ENCODE results near the gene FAM89A. TPM values are rescaled to one million over a fixed set of nuclear protein-coding genes. Genes with fewer than 3 reads are reported as not detected.

Gene FAM89A
- total RNA-seq, 1 experiment from 2014 or later: 1.5 TPM

DNA sequence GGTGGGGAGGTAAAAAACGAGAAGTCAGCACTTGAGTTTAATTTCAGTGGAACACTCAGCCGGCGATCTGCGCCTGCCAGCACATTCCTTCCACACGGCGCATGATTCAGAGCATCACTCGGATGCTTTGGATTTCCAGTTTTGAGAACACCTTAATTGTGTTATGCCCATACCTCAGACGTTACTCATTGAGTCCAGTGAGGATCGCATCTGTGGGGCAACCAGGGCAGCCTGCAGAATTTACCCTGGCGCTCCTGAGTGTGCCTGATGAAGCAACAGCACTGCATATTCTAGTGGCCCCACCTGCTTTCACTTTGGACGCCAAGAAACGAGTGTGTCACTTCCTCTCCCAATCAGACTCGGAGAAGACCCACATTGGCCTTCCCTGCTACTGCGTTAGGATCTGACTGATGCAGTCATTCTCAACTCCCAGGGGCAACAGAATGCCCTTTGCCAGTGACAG is 19.9 kb downstream of the FAM89A start:
- H2BK120ac ChIP-seq (ENCODE audit: low read depth, low read length, poor library complexity, severe bottlenecking): no peak overlapping the region
- H2BK12ac ChIP-seq (ENCODE audit: insufficient read length, low read depth, low read length): no peak overlapping the region
- H3K4me1 ChIP-seq (ENCODE audit: insufficient read depth, low read length): peaks cover 12% of the 10 kb centered on the region; the same call in 1 of the 2 replicates
- Mint-ChIP-seq H3K27ac (no peak overlapping the region), H3K4me1 (peaks cover 15 to 27% of the 10 kb centered on the region in 2 experiments), H3K36me3 (ENCODE audit: insufficient read depth in 1 of 3, low read depth in 3 of 3) (no peaks in the 10 kb centered on the region; a peak in 1 of 7 replicates), H3K4me3 (no peak overlapping the region; a peak in 2 of 5 replicates), H3K27me3 (ENCODE audit: low read depth) (peaks cover 78% of the 10 kb centered on the region), H3K9me3 (no peaks in the 10 kb centered on the region)
- no peak overlapping the region for H2AK5ac ChIP-seq (ENCODE audit: insufficient read length, low read length)
- no peaks in the 10 kb centered on the region for H3K79me1 ChIP-seq (ENCODE audit: insufficient read depth, low read depth, low read length, poor library complexity, severe bottlenecking)
- H4K20me1 ChIP-seq (ENCODE audit: control insufficient read depth, insufficient read depth, insufficient read length): no peaks in the 10 kb centered on the region
- H2BK20ac ChIP-seq (ENCODE audit: low read depth, low read length, poor library complexity, severe bottlenecking): no peak overlapping the region
- no peak overlapping the region for H3K27ac ChIP-seq (ENCODE audit: insufficient read length, low read depth, low read length)
- H3K79me2 ChIP-seq (ENCODE audit: insufficient read depth, low read length): no peaks in the 10 kb centered on the region
- no peak overlapping the region for H2AFZ ChIP-seq (ENCODE audit: low read length)
- peak overlapping the region; percentile 43 for H3K18ac ChIP-seq (ENCODE audit: insufficient read length, low read depth, low read length)
- H3K27me3 ChIP-seq (ENCODE audit: insufficient read depth, low read length): no peaks in the 10 kb centered on the region; the same call in 1 of the 2 replicates
- H4K8ac ChIP-seq (replicated peaks; ENCODE audit: insufficient read length, low read depth, low read length): no peak overlapping the region
- H3K23me2 ChIP-seq (ENCODE audit: insufficient read length, low read depth, low read length, poor library complexity, severe bottlenecking): no peaks in the 10 kb centered on the region
- H3K9ac ChIP-seq (ENCODE audit: extremely low read depth, insufficient read length, low read length): no peak overlapping the region
- H3K56ac ChIP-seq (ENCODE audit: insufficient read length, low read depth, low read length): no peak overlapping the region
- peak overlapping the region; percentile 32; the same call in 1 of the 2 replicates for H3K14ac ChIP-seq (ENCODE audit: insufficient read depth, low read length)
- TF ChIP-seq, protein P1, sequence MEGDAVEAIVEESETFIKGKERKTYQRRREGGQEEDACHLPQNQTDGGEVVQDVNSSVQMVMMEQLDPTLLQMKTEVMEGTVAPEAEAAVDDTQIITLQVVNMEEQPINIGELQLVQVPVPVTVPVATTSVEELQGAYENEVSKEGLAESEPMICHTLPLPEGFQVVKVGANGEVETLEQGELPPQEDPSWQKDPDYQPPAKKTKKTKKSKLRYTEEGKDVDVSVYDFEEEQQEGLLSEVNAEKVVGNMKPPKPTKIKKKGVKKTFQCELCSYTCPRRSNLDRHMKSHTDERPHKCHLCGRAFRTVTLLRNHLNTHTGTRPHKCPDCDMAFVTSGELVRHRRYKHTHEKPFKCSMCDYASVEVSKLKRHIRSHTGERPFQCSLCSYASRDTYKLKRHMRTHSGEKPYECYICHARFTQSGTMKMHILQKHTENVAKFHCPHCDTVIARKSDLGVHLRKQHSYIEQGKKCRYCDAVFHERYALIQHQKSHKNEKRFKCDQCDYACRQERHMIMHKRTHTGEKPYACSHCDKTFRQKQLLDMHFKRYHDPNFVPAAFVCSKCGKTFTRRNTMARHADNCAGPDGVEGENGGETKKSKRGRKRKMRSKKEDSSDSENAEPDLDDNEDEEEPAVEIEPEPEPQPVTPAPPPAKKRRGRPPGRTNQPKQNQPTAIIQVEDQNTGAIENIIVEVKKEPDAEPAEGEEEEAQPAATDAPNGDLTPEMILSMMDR (conservative IDR thresholded peaks at IDR 0.05): peak; percentile 30; the same call in 2 of the 3 replicates
- no peak overlapping the region for H4K91ac ChIP-seq (ENCODE audit: insufficient read length, low read depth, low read length)
- H3T11ph ChIP-seq (ENCODE audit: low read length): no peak overlapping the region
- H3K9me3 ChIP-seq (ENCODE audit: control insufficient read depth, low read depth, low read length): no peaks in the 10 kb centered on the region
- WGBS (ENCODE audit: extremely low coverage, insufficient read length, low lambda C conversion rate): no CpG with 5 or more reads among the region's 14 CpGs
- H2BK5ac ChIP-seq (ENCODE audit: insufficient read length, low read length): no peak overlapping the region
- H3K4me2 ChIP-seq (ENCODE audit: insufficient read depth, insufficient read length, low read length): peak overlapping the region; percentile 17
- no peak overlapping the region for H2BK15ac ChIP-seq (ENCODE audit: low read depth, low read length)
- H4K5ac ChIP-seq (ENCODE audit: insufficient read length, low read depth, low read length): no peak overlapping the region
- DNase-seq: no peak
- no peak overlapping the region for H3K4ac ChIP-seq (ENCODE audit: low read depth, low read length)
- H3K23ac ChIP-seq (ENCODE audit: insufficient read length, low read depth, low read length): no peak overlapping the region
